ENCODE data around the gene SEL1L2.

SEL1L2 gene

DNA sequence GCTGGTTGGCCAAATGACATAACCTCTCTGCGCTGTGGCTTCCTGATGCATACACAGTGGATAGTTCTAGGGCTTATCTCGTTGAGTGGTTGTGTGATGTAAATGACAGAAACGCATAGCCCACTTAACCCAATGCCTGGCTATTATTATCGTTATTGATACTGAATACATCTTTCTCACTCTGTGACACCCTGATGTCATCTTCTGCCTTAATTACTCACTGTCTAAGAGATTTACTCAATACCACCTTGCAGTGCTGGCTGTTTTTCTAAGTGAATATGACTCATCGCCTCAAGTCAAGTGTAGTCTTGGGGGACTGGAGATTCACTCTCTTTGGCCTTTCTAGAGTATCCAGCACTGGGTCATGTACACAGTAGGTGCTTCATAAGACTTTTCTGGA is 132.0 kb downstream of the SEL1L2 start:
- DNase-seq (ENCODE audit: extremely low read depth, low read depth) = no peak
- TF ChIP-seq, protein P1, sequence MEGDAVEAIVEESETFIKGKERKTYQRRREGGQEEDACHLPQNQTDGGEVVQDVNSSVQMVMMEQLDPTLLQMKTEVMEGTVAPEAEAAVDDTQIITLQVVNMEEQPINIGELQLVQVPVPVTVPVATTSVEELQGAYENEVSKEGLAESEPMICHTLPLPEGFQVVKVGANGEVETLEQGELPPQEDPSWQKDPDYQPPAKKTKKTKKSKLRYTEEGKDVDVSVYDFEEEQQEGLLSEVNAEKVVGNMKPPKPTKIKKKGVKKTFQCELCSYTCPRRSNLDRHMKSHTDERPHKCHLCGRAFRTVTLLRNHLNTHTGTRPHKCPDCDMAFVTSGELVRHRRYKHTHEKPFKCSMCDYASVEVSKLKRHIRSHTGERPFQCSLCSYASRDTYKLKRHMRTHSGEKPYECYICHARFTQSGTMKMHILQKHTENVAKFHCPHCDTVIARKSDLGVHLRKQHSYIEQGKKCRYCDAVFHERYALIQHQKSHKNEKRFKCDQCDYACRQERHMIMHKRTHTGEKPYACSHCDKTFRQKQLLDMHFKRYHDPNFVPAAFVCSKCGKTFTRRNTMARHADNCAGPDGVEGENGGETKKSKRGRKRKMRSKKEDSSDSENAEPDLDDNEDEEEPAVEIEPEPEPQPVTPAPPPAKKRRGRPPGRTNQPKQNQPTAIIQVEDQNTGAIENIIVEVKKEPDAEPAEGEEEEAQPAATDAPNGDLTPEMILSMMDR (IDR thresholded peaks at IDR 0.05; ENCODE audit: low read depth, low read length) = no peak

DNA sequence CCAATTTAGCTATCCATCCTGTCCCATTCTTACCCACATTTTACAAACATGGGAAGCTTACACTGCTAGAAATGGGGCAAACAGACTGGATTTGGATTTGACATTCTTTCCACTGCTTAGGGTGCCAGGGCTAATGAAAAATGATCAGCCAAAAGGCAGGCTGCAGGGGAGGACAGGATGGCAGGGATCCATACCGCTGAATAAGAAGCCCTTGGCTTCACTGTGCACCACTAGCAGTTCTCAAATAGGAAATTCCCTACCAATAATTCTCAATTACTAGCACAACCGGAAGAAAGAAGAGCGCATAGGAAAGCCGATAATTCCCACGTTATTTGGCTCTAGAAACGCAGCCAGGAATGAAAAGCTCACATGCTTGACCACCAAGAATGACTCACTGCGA is 132.5 kb downstream of the SEL1L2 start:
- TF ChIP-seq, protein P1 (IDR thresholded peaks at IDR 0.05; ENCODE audit: low read depth, low read length) = no peak
- no peak for DNase-seq (ENCODE audit: extremely low read depth, low read depth)

DNA sequence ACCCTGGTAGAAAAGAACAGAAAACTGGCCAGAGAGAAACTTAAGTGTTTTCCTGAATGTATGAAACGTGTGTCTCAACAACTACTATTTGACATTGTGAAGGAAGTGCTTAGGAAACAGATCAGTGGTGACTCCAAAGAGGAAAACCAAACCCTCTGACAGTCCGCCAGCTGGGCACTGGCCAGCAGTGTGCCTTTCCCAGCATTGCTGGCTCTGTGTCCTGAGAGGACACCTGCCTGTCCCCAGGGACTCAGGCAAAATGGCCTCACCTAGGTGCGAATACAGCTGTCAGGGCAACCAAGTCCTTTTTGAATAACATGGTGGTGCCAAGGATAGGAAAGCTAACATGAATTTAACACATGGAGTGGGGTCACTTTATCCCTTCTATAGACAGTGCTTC is 133.1 kb downstream of the SEL1L2 start:
- TF ChIP-seq, protein P1 (IDR thresholded peaks at IDR 0.05; ENCODE audit: low read depth, low read length) = no peak
- DNase-seq (ENCODE audit: extremely low read depth, low read depth) = no peak

DNA sequence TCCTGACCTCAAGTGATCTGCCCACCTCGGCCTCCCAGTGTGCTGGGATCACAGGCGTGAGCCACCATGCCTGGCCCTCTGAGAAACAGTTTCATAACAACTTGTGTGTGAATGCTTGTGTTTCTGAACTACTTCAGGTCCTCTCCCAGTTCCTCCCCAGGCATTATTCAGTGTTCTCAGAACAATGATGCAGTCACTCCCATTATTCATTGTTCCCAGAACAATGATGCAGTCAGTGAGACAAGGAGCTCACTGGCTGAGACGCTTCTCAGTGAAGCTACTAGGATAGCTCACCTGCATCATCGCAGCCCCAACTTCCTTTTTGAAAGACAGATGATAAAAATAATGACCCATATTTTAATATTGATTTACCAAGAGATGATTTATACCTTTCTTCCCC is 134.1 kb downstream of the SEL1L2 start:
- TF ChIP-seq, protein P1 (IDR thresholded peaks at IDR 0.05; ENCODE audit: low read depth, low read length) = no peak
- DNase-seq (ENCODE audit: extremely low read depth, low read depth) = no peak

DNA sequence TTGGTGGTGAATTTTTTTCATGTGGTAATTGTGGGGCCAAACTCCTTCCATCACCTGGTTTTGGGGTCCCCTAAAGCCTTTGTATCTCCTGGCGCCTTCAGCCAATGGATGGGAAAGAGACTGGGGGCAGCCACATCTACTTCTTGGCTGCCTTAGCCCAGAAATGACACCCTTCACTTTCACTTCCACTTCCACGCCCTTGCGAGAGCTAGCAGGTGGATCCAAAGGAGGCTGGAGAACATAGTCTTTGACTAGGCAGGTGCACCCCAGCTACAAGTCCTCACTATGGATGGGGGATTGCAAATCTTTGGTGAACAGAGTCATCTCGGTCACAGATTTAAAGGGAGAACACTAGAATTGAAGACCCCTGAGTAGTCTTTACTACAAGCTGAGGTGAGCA is 134.8 kb downstream of the SEL1L2 start:
- DNase-seq (ENCODE audit: extremely low read depth, low read depth) = no peak
- TF ChIP-seq, protein P1 (IDR thresholded peaks at IDR 0.05; ENCODE audit: low read depth, low read length) = no peak

GRCh38 chr20:13852306-13852705 is 138.1 kb downstream of the SEL1L2 start:
- DNase-seq (ENCODE audit: extremely low read depth, low read depth) = no peak
- TF ChIP-seq, protein P1 (IDR thresholded peaks at IDR 0.05; ENCODE audit: low read depth, low read length) = no peak

DNA sequence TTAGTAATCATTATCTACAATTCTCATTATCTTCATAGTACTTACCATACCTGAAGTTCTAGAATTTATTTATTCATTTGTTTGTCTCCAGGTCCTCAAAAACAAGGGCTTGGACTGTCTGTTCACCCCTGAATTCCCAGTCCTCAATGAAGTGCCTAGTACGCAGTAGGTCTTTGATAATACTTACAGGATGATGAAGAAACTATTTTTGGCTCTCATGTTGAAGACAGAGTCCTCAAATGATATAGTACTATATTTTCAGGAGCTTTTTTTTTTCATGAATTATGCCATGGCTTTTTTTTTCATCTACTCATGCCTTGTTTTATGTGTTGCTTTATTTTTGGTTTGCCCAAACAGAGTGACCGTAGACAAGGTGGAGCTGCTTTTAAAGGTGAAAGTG is 139.1 kb downstream of the SEL1L2 start:
- no peak for DNase-seq (ENCODE audit: extremely low read depth, low read depth)
- TF ChIP-seq, protein P1 (IDR thresholded peaks at IDR 0.05; ENCODE audit: low read depth, low read length) = no peak

All from AG09319 (cell line).